ENCODE measurements around the gene RNF215. TPM values are rescaled to one million over a fixed set of nuclear protein-coding genes. Genes with fewer than 3 reads are reported as not detected.
"Not testable (repeated sequence)": the region's sequence is repeated elsewhere in the genome, so short reads cannot be mapped to it uniquely, and the experiment has no call there.

The RNF215 gene
- total and polyA plus RNA-seq, 2 experiments from 2014 or later = 7.2 to 18.1 TPM

DNA sequence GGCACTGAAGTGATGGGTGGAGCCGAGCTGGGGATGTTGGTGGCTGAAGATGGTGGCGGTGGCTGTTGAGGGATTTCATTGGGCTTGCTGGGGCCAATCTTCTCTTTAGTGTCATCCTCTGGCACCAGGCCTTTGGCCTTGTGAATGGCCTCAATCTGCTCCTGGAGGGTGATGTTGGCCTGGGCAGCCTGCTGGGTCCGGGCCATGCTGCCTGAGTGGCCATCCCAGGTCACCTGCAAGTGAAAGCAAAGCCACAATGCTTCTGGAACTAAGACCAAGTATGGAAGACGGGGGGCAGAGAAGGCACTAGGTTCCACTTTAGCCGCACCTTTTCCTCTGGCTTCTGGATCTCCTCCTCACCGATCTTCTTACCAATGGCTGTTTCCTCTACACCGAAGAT, 48.4 kb downstream of the RNF215 start:
- no peaks in the 10 kb centered on the region for H3K36me3 ChIP-seq (replicated peaks; ENCODE audit: insufficient read depth, low read depth)
- no peak overlapping the region for H3K4me3 ChIP-seq
- H3K27me3 ChIP-seq = no peaks in the 10 kb centered on the region
- no peak overlapping the region for H3K27ac ChIP-seq
- no peaks in the 10 kb centered on the region for H4K20me1 ChIP-seq (ENCODE audit: insufficient read depth, poor library complexity, severe bottlenecking)
- H3K4me1 ChIP-seq (ENCODE audit: insufficient read depth) = no peaks in the 10 kb centered on the region
- 99% methylated on average over 7 of the region's 7 CpGs for WGBS (ENCODE audit: low lambda C conversion rate, missing lambda C conversion rate)
- H3K9me3 ChIP-seq (ENCODE audit: low read depth) = no peaks in the 10 kb centered on the region
- no peak overlapping the region for H3K4me2 ChIP-seq
- no peak for DNase-seq (ENCODE audit: low spot score)
- H3K79me2 ChIP-seq = no peaks in the 10 kb centered on the region
- no peaks in the 10 kb centered on the region for H3K9me2 ChIP-seq (replicated peaks; ENCODE audit: insufficient read depth)
- H2AFZ ChIP-seq = no peak overlapping the region
- TF ChIP-seq EZH2 (IDR thresholded peaks at IDR 0.05; ENCODE audit: borderline replicate concordance) = no peak
- TF ChIP-seq, protein P1, sequence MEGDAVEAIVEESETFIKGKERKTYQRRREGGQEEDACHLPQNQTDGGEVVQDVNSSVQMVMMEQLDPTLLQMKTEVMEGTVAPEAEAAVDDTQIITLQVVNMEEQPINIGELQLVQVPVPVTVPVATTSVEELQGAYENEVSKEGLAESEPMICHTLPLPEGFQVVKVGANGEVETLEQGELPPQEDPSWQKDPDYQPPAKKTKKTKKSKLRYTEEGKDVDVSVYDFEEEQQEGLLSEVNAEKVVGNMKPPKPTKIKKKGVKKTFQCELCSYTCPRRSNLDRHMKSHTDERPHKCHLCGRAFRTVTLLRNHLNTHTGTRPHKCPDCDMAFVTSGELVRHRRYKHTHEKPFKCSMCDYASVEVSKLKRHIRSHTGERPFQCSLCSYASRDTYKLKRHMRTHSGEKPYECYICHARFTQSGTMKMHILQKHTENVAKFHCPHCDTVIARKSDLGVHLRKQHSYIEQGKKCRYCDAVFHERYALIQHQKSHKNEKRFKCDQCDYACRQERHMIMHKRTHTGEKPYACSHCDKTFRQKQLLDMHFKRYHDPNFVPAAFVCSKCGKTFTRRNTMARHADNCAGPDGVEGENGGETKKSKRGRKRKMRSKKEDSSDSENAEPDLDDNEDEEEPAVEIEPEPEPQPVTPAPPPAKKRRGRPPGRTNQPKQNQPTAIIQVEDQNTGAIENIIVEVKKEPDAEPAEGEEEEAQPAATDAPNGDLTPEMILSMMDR (IDR thresholded peaks at IDR 0.05; ENCODE audit: poor library complexity) = no peak
- no peak for TF ChIP-seq EZH2phosphoT487 (IDR thresholded peaks at IDR 0.05; ENCODE audit: low read depth, severe bottlenecking, unreplicated experiment)

DNA sequence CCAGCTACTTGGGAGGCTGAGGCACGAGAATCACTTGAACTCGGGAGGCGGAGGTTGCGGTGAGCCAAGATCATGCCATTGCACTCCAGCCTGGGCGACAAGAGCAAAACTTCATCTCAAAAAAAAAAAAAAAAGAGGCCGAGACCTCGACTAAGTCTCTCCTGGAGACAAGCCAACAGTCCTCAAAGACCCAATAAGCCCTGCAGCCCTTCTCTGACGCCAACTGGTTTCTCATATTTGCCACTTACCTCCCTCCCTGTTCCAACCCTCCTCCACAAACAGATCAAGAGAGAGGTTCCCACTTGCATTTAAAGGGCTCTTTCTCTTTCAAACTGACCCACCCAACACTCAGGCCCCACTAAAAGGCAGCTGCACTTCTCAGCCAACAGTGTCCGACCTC, 48.9 kb downstream of the RNF215 start:
- DNase-seq (ENCODE audit: low spot score); H4K20me1 ChIP-seq (ENCODE audit: insufficient read depth, poor library complexity, severe bottlenecking); H3K36me3 ChIP-seq (replicated peaks; ENCODE audit: insufficient read depth, low read depth); H3K79me2 ChIP-seq; H2AFZ ChIP-seq; H3K4me3 ChIP-seq; H3K9me3 ChIP-seq (ENCODE audit: low read depth); H3K4me1 ChIP-seq (ENCODE audit: insufficient read depth); H3K27ac ChIP-seq; H3K27me3 ChIP-seq; H3K4me2 ChIP-seq; H3K9me2 ChIP-seq (replicated peaks; ENCODE audit: insufficient read depth): not testable (repeated sequence)
- 91% methylated on average over 9 of the region's 9 CpGs for WGBS (ENCODE audit: low lambda C conversion rate, missing lambda C conversion rate)

DNA sequence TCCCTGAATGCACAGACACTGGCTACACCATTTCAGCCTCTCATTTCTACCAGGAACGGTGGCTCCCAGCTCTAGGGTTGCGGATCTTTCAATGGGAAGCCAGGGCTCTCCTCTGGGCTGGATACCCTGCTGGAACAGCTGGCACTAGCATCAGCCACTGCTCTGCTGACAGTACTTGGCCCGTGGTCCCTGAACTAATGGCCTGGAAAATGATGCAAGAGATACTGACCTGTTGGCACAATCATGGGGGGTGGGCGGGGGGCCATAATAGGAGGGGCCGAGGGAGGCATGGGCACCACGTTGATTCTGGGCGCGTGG, 49.8 kb downstream of the RNF215 start:
- WGBS (ENCODE audit: low lambda C conversion rate, missing lambda C conversion rate) = 98% methylated on average over 4 of the region's 8 CpGs
- no peak overlapping the region for H3K4me2 ChIP-seq
- H2AFZ ChIP-seq = no peak overlapping the region
- H3K27ac ChIP-seq = no peak overlapping the region
- no peaks in the 10 kb centered on the region for H3K9me2 ChIP-seq (replicated peaks; ENCODE audit: insufficient read depth)
- TF ChIP-seq EZH2phosphoT487 (IDR thresholded peaks at IDR 0.05; ENCODE audit: low read depth, severe bottlenecking, unreplicated experiment) (no peak), EZH2 (IDR thresholded peaks at IDR 0.05; ENCODE audit: borderline replicate concordance) (no peak)
- TF ChIP-seq, protein P1 (IDR thresholded peaks at IDR 0.05; ENCODE audit: poor library complexity) = no peak
- no peaks in the 10 kb centered on the region for H3K27me3 ChIP-seq
- no peak for DNase-seq (ENCODE audit: low spot score)
- no peaks in the 10 kb centered on the region for H3K36me3 ChIP-seq (replicated peaks; ENCODE audit: insufficient read depth, low read depth)
- no peaks in the 10 kb centered on the region for H3K79me2 ChIP-seq
- no peaks in the 10 kb centered on the region for H4K20me1 ChIP-seq (ENCODE audit: insufficient read depth, poor library complexity, severe bottlenecking)
- H3K4me3 ChIP-seq = no peak overlapping the region
- no peaks in the 10 kb centered on the region for H3K4me1 ChIP-seq (ENCODE audit: insufficient read depth)
- no peaks in the 10 kb centered on the region for H3K9me3 ChIP-seq (ENCODE audit: low read depth)

DNA sequence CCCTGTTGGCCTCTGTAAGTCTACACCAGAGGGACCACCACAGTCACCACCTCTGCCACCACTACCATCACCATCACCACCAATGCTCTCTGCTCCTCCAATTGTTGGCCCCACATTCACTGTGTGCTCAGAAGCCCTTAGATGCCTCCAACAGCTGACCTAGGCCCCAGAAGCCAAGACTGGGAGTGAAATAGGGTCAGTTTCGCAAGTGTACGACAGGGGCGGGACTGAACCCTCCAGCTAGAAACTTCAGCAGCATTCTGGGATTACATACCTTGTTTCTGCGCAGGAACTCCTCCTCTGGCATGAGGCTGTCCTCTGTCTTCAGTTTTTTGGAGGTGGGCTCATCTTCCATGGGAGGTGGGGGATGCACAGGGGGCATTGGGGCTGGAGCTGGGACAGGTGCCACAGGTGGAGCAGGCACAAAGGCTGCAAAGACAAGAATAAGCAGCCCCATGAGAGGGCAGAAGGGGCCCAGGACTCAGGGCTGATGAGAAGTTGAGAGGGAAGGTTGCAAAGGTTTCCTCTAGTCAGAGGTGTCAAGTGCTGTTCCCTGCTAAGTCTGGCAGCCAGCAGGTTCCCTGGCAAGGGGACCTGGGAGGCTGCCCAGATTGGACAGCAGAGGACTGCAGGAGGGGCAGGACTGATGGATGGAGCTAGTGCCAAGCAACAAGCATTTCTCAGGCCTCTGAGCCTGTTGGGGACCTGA, 50.3 kb downstream of the RNF215 start:
- TF ChIP-seq EZH2phosphoT487 (IDR thresholded peaks at IDR 0.05; ENCODE audit: low read depth, severe bottlenecking, unreplicated experiment) (no peak), EZH2 (IDR thresholded peaks at IDR 0.05; ENCODE audit: borderline replicate concordance) (no peak)
- TF ChIP-seq, protein P1 (IDR thresholded peaks at IDR 0.05; ENCODE audit: poor library complexity) = no peak

More for the DNA sequence above, 50.3 kb downstream of the RNF215 start:
- H2AFZ ChIP-seq = no peak overlapping the region
- no peak overlapping the region for H3K27ac ChIP-seq
- H3K27me3 ChIP-seq = no peaks in the 10 kb centered on the region
- no peaks in the 10 kb centered on the region for H3K9me3 ChIP-seq (ENCODE audit: low read depth)
- 94% methylated on average over 4 of the region's 4 CpGs for WGBS (ENCODE audit: low lambda C conversion rate, missing lambda C conversion rate)
- no peak for DNase-seq (ENCODE audit: low spot score)
- no peak overlapping the region for H3K4me2 ChIP-seq
- no peak overlapping the region for H3K4me3 ChIP-seq
- H3K36me3 ChIP-seq (replicated peaks; ENCODE audit: insufficient read depth, low read depth) = no peaks in the 10 kb centered on the region
- no peaks in the 10 kb centered on the region for H4K20me1 ChIP-seq (ENCODE audit: insufficient read depth, poor library complexity, severe bottlenecking)
- no peaks in the 10 kb centered on the region for H3K4me1 ChIP-seq (ENCODE audit: insufficient read depth)
- H3K9me2 ChIP-seq (replicated peaks; ENCODE audit: insufficient read depth) = no peaks in the 10 kb centered on the region
- H3K79me2 ChIP-seq = no peaks in the 10 kb centered on the region

Measured in hepatocyte (in vitro differentiated cells).